Smooth muscle cell (in vitro differentiated cells): Measurements from ENCODE around the gene MAML1. TPM values are rescaled to one million over a fixed set of nuclear protein-coding genes. Genes with fewer than 3 reads are reported as not detected.
"Not testable (repeated sequence)": the region's sequence is repeated elsewhere in the genome, so short reads cannot be mapped to it uniquely, and the experiment has no call there.

Experiments used
- DNase-seq: peaks from one replicate; lab custom pipeline; 2025; ENCODE audit not compliant: unreplicated experiment; lab: John Stamatoyannopoulos, UW
- H2AFZ ChIP-seq: fragments of 200-600 bp; sonication (generic); 2 replicates; pipeline ENCODE4 v1.6.0; 2016; ENCODE audit warnings: antibody characterized with exemption, low read depth, mild to moderate bottlenecking
- H3F3A ChIP-seq: fragments of 200-600 bp; sonication (generic); 2 replicates; pipeline ENCODE4 v1.6.0; 2017; ENCODE audit warnings: antibody characterized with exemption, low read depth
- H3K27ac ChIP-seq: fragments of 200-600 bp; sonication (generic); 2 replicates; pipeline ENCODE4 v1.5.1; 2016; ENCODE audit warnings: low read depth, mild to moderate bottlenecking
- H3K27me3 ChIP-seq: fragments of 200-600 bp; sonication (generic); 2 replicates; pipeline ENCODE4 v1.6.1; 2016; ENCODE audit warnings: low read depth, mild to moderate bottlenecking
- H3K36me3 ChIP-seq: fragments of 200-600 bp; sonication (generic); 2 replicates; pipeline ENCODE4 v1.5.1; 2016; ENCODE audit warnings: low read depth
- H3K4me1 ChIP-seq: fragments of 200-600 bp; sonication (generic); 2 replicates; pipeline ENCODE4 v1.5.1; 2016; ENCODE audit warnings: low read depth
- H3K4me2 ChIP-seq: fragments of 200-600 bp; sonication (generic); 2 replicates; pipeline ENCODE4 v1.6.0; 2016; ENCODE audit warnings: mild to moderate bottlenecking
- H3K4me3 ChIP-seq: fragments of 200-600 bp; sonication (generic); 2 replicates; pipeline ENCODE4 v1.5.1; 2016; ENCODE audit warnings: mild to moderate bottlenecking
- H3K79me2 ChIP-seq: fragments of 200-600 bp; sonication (generic); 2 replicates; pipeline ENCODE4 v1.6.0; 2016; ENCODE audit warnings: low read depth, mild to moderate bottlenecking
- H3K9ac ChIP-seq: fragments of 200-600 bp; sonication (generic); 2 replicates; pipeline ENCODE4 v1.6.0; 2016; ENCODE audit warnings: low read depth
- H3K9me3 ChIP-seq: fragments of 200-600 bp; sonication (generic); replicated peaks from 2 replicates; pipeline ENCODE4 v1.5.1; 2016; ENCODE audit warnings: low read depth
- H4K20me1 ChIP-seq: fragments of 200-600 bp; sonication (generic); 2 replicates; pipeline ENCODE4 v1.6.0; 2016; ENCODE audit warnings: low read depth
- WGBS: methylation state at CpG from one replicate; pipeline ENCODE4 v1.1.7; 2016; ENCODE audit warnings: low lambda C conversion rate; 5-methylcytosine and 5-hydroxymethylcytosine counted together
- polyA plus RNA-seq: library from polyadenylated mRNA; unstranded; fragments of >200 nt; fragmentation: Nextera tagmentation; extraction: Ambion mirVana; gene quantifications from 2 replicates; pipeline ENCODE4 v1.2.1, GENCODE V29; 2016
- total RNA-seq: library from RNA; depleted of rRNA; stranded (reverse); fragments of >200 nt; gene quantifications from 2 replicates; pipeline ENCODE4 v1.2.3, GENCODE V29; 2014
- TF ChIP-seq, protein P1 (sequence below): fragments of 200-600 bp; sonication (generic); IDR thresholded peaks from 2 replicates; pipeline ENCODE4 v1.5.1; 2017; ENCODE audit warnings: borderline replicate concordance, mild to moderate bottlenecking, antibody characterized with exemption; ENCODE audit not compliant: insufficient read depth, poor library complexity, severe bottlenecking

MAML1 gene
- total and polyA plus RNA-seq, 2 experiments from 2014 or later = 9.9 to 11.5 TPM

DNA sequence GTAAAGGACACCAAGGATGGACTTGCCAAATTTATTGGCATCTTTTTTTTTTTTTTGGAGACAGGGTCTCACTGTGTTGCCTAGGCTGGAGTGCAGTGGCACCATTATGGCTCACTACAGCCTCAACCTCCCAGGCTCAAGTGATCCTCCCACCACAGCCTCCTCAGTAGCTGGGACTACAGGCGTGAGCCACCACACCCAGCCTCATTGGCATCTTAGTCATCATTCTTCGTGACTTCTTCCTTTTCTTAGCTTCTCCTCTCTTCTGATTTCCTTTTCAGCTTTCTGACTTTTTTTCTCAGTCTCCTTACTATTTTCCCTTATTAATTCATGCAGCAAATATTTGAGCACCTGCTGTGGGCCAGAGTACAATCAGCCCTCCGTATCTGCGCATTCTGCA lies 6.1 kb downstream of the MAML1 start:
- no peaks in the 10 kb centered on the region for H3K27me3 ChIP-seq
- TF ChIP-seq, protein P1, sequence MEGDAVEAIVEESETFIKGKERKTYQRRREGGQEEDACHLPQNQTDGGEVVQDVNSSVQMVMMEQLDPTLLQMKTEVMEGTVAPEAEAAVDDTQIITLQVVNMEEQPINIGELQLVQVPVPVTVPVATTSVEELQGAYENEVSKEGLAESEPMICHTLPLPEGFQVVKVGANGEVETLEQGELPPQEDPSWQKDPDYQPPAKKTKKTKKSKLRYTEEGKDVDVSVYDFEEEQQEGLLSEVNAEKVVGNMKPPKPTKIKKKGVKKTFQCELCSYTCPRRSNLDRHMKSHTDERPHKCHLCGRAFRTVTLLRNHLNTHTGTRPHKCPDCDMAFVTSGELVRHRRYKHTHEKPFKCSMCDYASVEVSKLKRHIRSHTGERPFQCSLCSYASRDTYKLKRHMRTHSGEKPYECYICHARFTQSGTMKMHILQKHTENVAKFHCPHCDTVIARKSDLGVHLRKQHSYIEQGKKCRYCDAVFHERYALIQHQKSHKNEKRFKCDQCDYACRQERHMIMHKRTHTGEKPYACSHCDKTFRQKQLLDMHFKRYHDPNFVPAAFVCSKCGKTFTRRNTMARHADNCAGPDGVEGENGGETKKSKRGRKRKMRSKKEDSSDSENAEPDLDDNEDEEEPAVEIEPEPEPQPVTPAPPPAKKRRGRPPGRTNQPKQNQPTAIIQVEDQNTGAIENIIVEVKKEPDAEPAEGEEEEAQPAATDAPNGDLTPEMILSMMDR = no peak
- no peak overlapping the region for H3K9ac ChIP-seq
- peaks cover 98% of the 10 kb centered on the region for H4K20me1 ChIP-seq
- H3K4me2 ChIP-seq = no peak overlapping the region
- H3K4me1 ChIP-seq = peaks cover 8% of the 10 kb centered on the region
- H3K9me3 ChIP-seq = no peaks in the 10 kb centered on the region
- no peak overlapping the region for H3K4me3 ChIP-seq
- H3K27ac ChIP-seq = no peak overlapping the region
- H3K36me3 ChIP-seq = no peaks in the 10 kb centered on the region
- 98% methylated on average over 4 of the region's 4 CpGs for WGBS
- DNase-seq = no peak
- no peaks in the 10 kb centered on the region for H3F3A ChIP-seq
- no peak overlapping the region for H2AFZ ChIP-seq
- peaks cover 99% of the 10 kb centered on the region for H3K79me2 ChIP-seq

DNA sequence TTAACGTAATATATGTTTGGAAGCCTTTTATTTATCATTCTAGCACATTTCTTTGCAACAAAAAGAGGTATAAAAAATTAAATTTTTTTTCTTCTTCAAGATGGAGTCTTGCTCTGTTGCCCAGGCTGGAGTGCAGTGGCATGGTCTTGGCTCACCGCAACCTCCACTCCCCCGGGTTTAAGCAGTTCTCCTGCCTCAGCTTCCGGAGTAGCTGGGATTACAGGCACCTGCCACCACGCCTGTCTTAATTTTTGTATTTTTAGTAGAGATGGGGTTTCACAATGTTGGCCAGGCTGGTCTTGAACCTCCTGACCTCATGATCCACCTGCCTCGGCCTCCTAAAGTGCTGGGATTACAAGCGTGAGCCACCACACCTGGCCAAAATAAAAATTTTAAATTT lies 11.5 kb downstream of the MAML1 start:
- not testable (repeated sequence) for H3K4me3 ChIP-seq, H3K9ac ChIP-seq, DNase-seq, H3K4me1 ChIP-seq, H3K9me3 ChIP-seq, H3K27me3 ChIP-seq, H3K36me3 ChIP-seq, H3K27ac ChIP-seq, H3K4me2 ChIP-seq, H2AFZ ChIP-seq, H3F3A ChIP-seq
- peaks cover 98% of the 10 kb centered on the region for H3K79me2 ChIP-seq
- peaks cover 93% of the 10 kb centered on the region for H4K20me1 ChIP-seq
- 96% methylated on average over 7 of the region's 7 CpGs for WGBS

DNA sequence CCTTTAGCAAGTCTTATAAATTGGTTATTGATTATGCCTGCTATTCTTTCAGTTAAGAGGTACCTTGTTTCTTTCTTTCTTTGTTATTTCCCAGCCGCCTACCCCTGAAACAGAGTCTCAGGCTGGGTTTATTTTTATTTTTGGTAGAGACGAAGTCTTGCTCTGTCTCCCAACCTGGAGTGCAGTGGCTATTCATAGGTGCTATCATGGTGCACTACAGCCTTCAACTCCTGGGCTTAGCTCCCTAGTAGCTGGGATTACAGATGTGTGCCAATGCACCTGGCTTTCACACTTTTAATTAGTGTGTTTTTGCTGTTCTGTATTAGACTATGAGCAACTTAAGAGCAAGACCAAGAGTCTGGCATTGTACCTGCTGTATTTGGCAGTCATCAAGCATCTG lies 14.2 kb downstream of the MAML1 start:
- Histone ChIP-seq H3F3A (no peaks in the 10 kb centered on the region), H2AFZ (no peak overlapping the region), H3K9ac (no peak overlapping the region), H3K79me2 (peaks cover 98% of the 10 kb centered on the region), H3K27ac (no peak overlapping the region), H3K27me3 (no peaks in the 10 kb centered on the region), H3K36me3 (no peaks in the 10 kb centered on the region), H4K20me1 (peaks cover 93% of the 10 kb centered on the region), H3K9me3 (no peaks in the 10 kb centered on the region), H3K4me2 (no peak overlapping the region), H3K4me1 (no peaks in the 10 kb centered on the region), H3K4me3 (no peak overlapping the region)
- DNase-seq = no peak
- WGBS = 95% methylated on average over 2 of the region's 2 CpGs
- TF ChIP-seq, protein P1 = no peak

DNA sequence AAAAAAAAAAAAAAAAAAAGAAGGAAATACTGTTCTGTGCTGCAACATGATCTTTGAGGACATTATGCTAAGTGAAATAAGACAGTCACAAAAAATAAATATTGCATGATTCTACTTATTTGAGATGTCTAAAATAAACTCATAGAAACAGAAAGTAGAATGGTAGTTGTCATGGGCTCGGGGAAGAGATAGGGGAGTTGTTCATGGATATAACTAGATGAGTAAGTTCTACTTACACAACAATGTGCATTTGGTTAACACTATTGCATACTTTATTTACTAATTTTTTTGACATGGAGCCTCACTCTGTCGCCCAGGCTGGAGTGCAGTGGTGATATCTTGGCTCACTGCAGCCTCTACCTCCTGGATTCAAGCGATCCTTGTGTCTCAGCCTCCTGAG lies 15.2 kb downstream of the MAML1 start:
- TF ChIP-seq, protein P1 = no peak
- WGBS = 95% methylated on average over 3 of the region's 3 CpGs
- Histone ChIP-seq H3K27ac (no peak overlapping the region), H3K4me1 (no peaks in the 10 kb centered on the region), H4K20me1 (peaks cover 92% of the 10 kb centered on the region), H3K4me3 (no peak overlapping the region), H3K36me3 (no peaks in the 10 kb centered on the region), H2AFZ (no peak overlapping the region), H3K9me3 (no peaks in the 10 kb centered on the region), H3K79me2 (peaks cover 96% of the 10 kb centered on the region), H3K27me3 (no peaks in the 10 kb centered on the region), H3K9ac (no peak overlapping the region), H3F3A (no peaks in the 10 kb centered on the region), H3K4me2 (no peak overlapping the region)
- DNase-seq = no peak
